Measurements from ENCODE around the gene TNNI3K. TPM values are rescaled to one million over a fixed set of nuclear protein-coding genes. Genes with fewer than 3 reads are reported as not detected.

Gene TNNI3K
- polyA plus RNA-seq, 1 donor: 1.1 TPM

- no peak overlapping the region for H3K4me3 ChIP-seq (ENCODE audit: low read length)
- no peak overlapping the region for H3K27ac ChIP-seq (ENCODE audit: low read length)
- H3K36me3 ChIP-seq (ENCODE audit: control insufficient read depth, insufficient read depth, low read length): no peaks in the 10 kb centered on the region
- no peaks in the 10 kb centered on the region for H3K4me1 ChIP-seq (ENCODE audit: control insufficient read depth, insufficient read depth, low read length)
- no peaks in the 10 kb centered on the region for H3K9me3 ChIP-seq (ENCODE audit: control insufficient read depth, low read depth, low read length)
- H3K27me3 ChIP-seq (ENCODE audit: control insufficient read depth, insufficient read depth, low read length): no peaks in the 10 kb centered on the region
- no peak for DNase-seq
- no CpG with 5 or more reads among the region's 2 CpGs for WGBS (ENCODE audit: insufficient coverage, low lambda C conversion rate)
Observed at GRCh38 chr1:74286414-74286813, 51.2 kb downstream of the TNNI3K start.

GRCh38 chr1:74314438-74314837, 79.3 kb downstream of the TNNI3K start:
- Histone ChIP-seq H3K27me3 (ENCODE audit: control insufficient read depth, insufficient read depth, low read length) (no peaks in the 10 kb centered on the region), H3K36me3 (ENCODE audit: control insufficient read depth, insufficient read depth, low read length) (no peaks in the 10 kb centered on the region), H3K4me1 (ENCODE audit: control insufficient read depth, insufficient read depth, low read length) (no peaks in the 10 kb centered on the region), H3K4me3 (ENCODE audit: low read length) (no peak overlapping the region), H3K9me3 (ENCODE audit: control insufficient read depth, low read depth, low read length) (no peaks in the 10 kb centered on the region), H3K27ac (ENCODE audit: low read length) (no peak overlapping the region)
- no peak for DNase-seq

- H3K4me1 ChIP-seq (ENCODE audit: control insufficient read depth, insufficient read depth, low read length): no peaks in the 10 kb centered on the region
- no peaks in the 10 kb centered on the region for H3K27me3 ChIP-seq (ENCODE audit: control insufficient read depth, insufficient read depth, low read length)
- H3K4me3 ChIP-seq (ENCODE audit: low read length): no peak overlapping the region
- no peaks in the 10 kb centered on the region for H3K36me3 ChIP-seq (ENCODE audit: control insufficient read depth, insufficient read depth, low read length)
- no peak overlapping the region for H3K27ac ChIP-seq (ENCODE audit: low read length)
- DNase-seq: no peak
- H3K9me3 ChIP-seq (ENCODE audit: control insufficient read depth, low read depth, low read length): no peaks in the 10 kb centered on the region
- WGBS (ENCODE audit: insufficient coverage, low lambda C conversion rate): 0% methylated on average over 1 of the region's 2 CpGs
Observed at GRCh38 chr1:74316302-74316701, 81.1 kb downstream of the TNNI3K start.

- no peaks in the 10 kb centered on the region for H3K4me1 ChIP-seq (ENCODE audit: control insufficient read depth, insufficient read depth, low read length)
- DNase-seq: no peak
- no peaks in the 10 kb centered on the region for H3K27me3 ChIP-seq (ENCODE audit: control insufficient read depth, insufficient read depth, low read length)
- H3K27ac ChIP-seq (ENCODE audit: low read length): no peak overlapping the region
- no peaks in the 10 kb centered on the region for H3K36me3 ChIP-seq (ENCODE audit: control insufficient read depth, insufficient read depth, low read length)
- WGBS (ENCODE audit: insufficient coverage, low lambda C conversion rate): 100% methylated on average over 2 of the region's 3 CpGs
- H3K9me3 ChIP-seq (ENCODE audit: control insufficient read depth, low read depth, low read length): no peaks in the 10 kb centered on the region
- H3K4me3 ChIP-seq (ENCODE audit: low read length): no peak overlapping the region
Observed at GRCh38 chr1:74317663-74318062, 82.5 kb downstream of the TNNI3K start.

GRCh38 chr1:74323937-74324473, 88.8 kb downstream of the TNNI3K start:
- Histone ChIP-seq H3K4me1 (ENCODE audit: control insufficient read depth, insufficient read depth, low read length) (no peaks in the 10 kb centered on the region), H3K27me3 (ENCODE audit: control insufficient read depth, insufficient read depth, low read length) (no peaks in the 10 kb centered on the region), H3K4me3 (ENCODE audit: low read length) (no peak overlapping the region), H3K9me3 (ENCODE audit: control insufficient read depth, low read depth, low read length) (no peaks in the 10 kb centered on the region), H3K27ac (ENCODE audit: low read length) (no peak overlapping the region), H3K36me3 (ENCODE audit: control insufficient read depth, insufficient read depth, low read length) (no peaks in the 10 kb centered on the region)
- 17% methylated on average over 1 of the region's 1 CpG for WGBS (ENCODE audit: insufficient coverage, low lambda C conversion rate)
- no peak for DNase-seq

- no CpG with 5 or more reads among the region's 6 CpGs for WGBS (ENCODE audit: insufficient coverage, low lambda C conversion rate)
- DNase-seq: no peak
Observed at GRCh38 chr1:74324684-74325448, 89.7 kb downstream of the TNNI3K start.

GRCh38 chr1:74328851-74329250, 93.7 kb downstream of the TNNI3K start:
- Histone ChIP-seq H3K27me3 (ENCODE audit: control insufficient read depth, insufficient read depth, low read length) (no peaks in the 10 kb centered on the region), H3K4me3 (ENCODE audit: low read length) (no peak overlapping the region), H3K9me3 (ENCODE audit: control insufficient read depth, low read depth, low read length) (no peaks in the 10 kb centered on the region), H3K27ac (ENCODE audit: low read length) (no peak overlapping the region), H3K4me1 (ENCODE audit: control insufficient read depth, insufficient read depth, low read length) (no peaks in the 10 kb centered on the region), H3K36me3 (ENCODE audit: control insufficient read depth, insufficient read depth, low read length) (no peaks in the 10 kb centered on the region)
- DNase-seq: no peak

More at GRCh38 chr1:74324684-74325448, 89.7 kb downstream of the TNNI3K start:
- Histone ChIP-seq H3K27ac (ENCODE audit: low read length) (no peak overlapping the region), H3K27me3 (ENCODE audit: control insufficient read depth, insufficient read depth, low read length) (no peaks in the 10 kb centered on the region), H3K4me1 (ENCODE audit: control insufficient read depth, insufficient read depth, low read length) (no peaks in the 10 kb centered on the region), H3K4me3 (ENCODE audit: low read length) (no peak overlapping the region), H3K9me3 (ENCODE audit: control insufficient read depth, low read depth, low read length) (no peaks in the 10 kb centered on the region), H3K36me3 (ENCODE audit: control insufficient read depth, insufficient read depth, low read length) (no peaks in the 10 kb centered on the region)

GRCh38 chr1:74333244-74333643, 98.1 kb downstream of the TNNI3K start:
- Histone ChIP-seq H3K9me3 (ENCODE audit: control insufficient read depth, low read depth, low read length) (no peaks in the 10 kb centered on the region), H3K27me3 (ENCODE audit: control insufficient read depth, insufficient read depth, low read length) (no peaks in the 10 kb centered on the region), H3K36me3 (ENCODE audit: control insufficient read depth, insufficient read depth, low read length) (no peaks in the 10 kb centered on the region), H3K27ac (ENCODE audit: low read length) (no peak overlapping the region), H3K4me3 (ENCODE audit: low read length) (no peak overlapping the region), H3K4me1 (ENCODE audit: control insufficient read depth, insufficient read depth, low read length) (no peaks in the 10 kb centered on the region)
- WGBS (ENCODE audit: insufficient coverage, low lambda C conversion rate): no CpG with 5 or more reads among the region's 2 CpGs
- DNase-seq: no peak

- H3K36me3 ChIP-seq (ENCODE audit: control insufficient read depth, insufficient read depth, low read length): no peaks in the 10 kb centered on the region
- no peak for DNase-seq
- no peaks in the 10 kb centered on the region for H3K27me3 ChIP-seq (ENCODE audit: control insufficient read depth, insufficient read depth, low read length)
- no peaks in the 10 kb centered on the region for H3K9me3 ChIP-seq (ENCODE audit: control insufficient read depth, low read depth, low read length)
- no peak overlapping the region for H3K27ac ChIP-seq (ENCODE audit: low read length)
- no peaks in the 10 kb centered on the region for H3K4me1 ChIP-seq (ENCODE audit: control insufficient read depth, insufficient read depth, low read length)
- no peak overlapping the region for H3K4me3 ChIP-seq (ENCODE audit: low read length)
Observed at GRCh38 chr1:74334147-74334546, 99.0 kb downstream of the TNNI3K start.

GRCh38 chr1:74340656-74341055, 105.5 kb downstream of the TNNI3K start:
- Histone ChIP-seq H3K9me3 (ENCODE audit: control insufficient read depth, low read depth, low read length) (no peaks in the 10 kb centered on the region), H3K27ac (ENCODE audit: low read length) (no peak overlapping the region), H3K4me1 (ENCODE audit: control insufficient read depth, insufficient read depth, low read length) (no peaks in the 10 kb centered on the region), H3K36me3 (ENCODE audit: control insufficient read depth, insufficient read depth, low read length) (no peaks in the 10 kb centered on the region), H3K27me3 (ENCODE audit: control insufficient read depth, insufficient read depth, low read length) (no peaks in the 10 kb centered on the region), H3K4me3 (ENCODE audit: low read length) (no peak overlapping the region)
- DNase-seq: no peak
- WGBS (ENCODE audit: insufficient coverage, low lambda C conversion rate): 67% methylated on average over 1 of the region's 2 CpGs

- H3K4me3 ChIP-seq (ENCODE audit: low read length): no peak overlapping the region
- WGBS (ENCODE audit: insufficient coverage, low lambda C conversion rate): 100% methylated on average over 2 of the region's 4 CpGs
- H3K36me3 ChIP-seq (ENCODE audit: control insufficient read depth, insufficient read depth, low read length): no peaks in the 10 kb centered on the region
- DNase-seq: no peak
- no peaks in the 10 kb centered on the region for H3K4me1 ChIP-seq (ENCODE audit: control insufficient read depth, insufficient read depth, low read length)
- no peaks in the 10 kb centered on the region for H3K27me3 ChIP-seq (ENCODE audit: control insufficient read depth, insufficient read depth, low read length)
- H3K9me3 ChIP-seq (ENCODE audit: control insufficient read depth, low read depth, low read length): no peaks in the 10 kb centered on the region
- H3K27ac ChIP-seq (ENCODE audit: low read length): no peak overlapping the region
Observed at GRCh38 chr1:74341702-74342339, 106.6 kb downstream of the TNNI3K start.
